Kidney epithelial cell (primary cell): ENCODE data around the gene GRID1. TPM values are rescaled to one million over a fixed set of nuclear protein-coding genes. Genes with fewer than 3 reads are reported as not detected.

ENCODE experiments used
- DNase-seq: peaks from one replicate; pipeline ENCODE4 v3.0.0-alpha.2; 2010; ENCODE audit warnings: low read depth
- H3K27me3 ChIP-seq: 2 replicates; pipeline ENCODE4 v1.6.0; 2011; ENCODE audit warnings: low read length; ENCODE audit not compliant: control insufficient read depth, insufficient read depth
- H3K36me3 ChIP-seq: 2 replicates; pipeline ENCODE4 v1.5.1; 2011; ENCODE audit warnings: low read length; ENCODE audit not compliant: control insufficient read depth, insufficient read depth
- H3K4me3 ChIP-seq: 2 replicates; pipeline ENCODE4 v1.5.1; 2011; ENCODE audit warnings: low read depth, mild to moderate bottlenecking, control low read depth, low read length
- CTCF ChIP-seq: IDR thresholded peaks from 2 replicates; pipeline ENCODE4 v1.5.1; 2011; ENCODE audit warnings: mild to moderate bottlenecking, moderate library complexity, low read length, control low read depth, inconsistent platforms; ENCODE audit not compliant: insufficient read depth, poor library complexity, severe bottlenecking
- total RNA-seq: library from RNA; depleted of rRNA; stranded (reverse); fragments of >200 nt; gene quantifications from 2 replicates; pipeline ENCODE4 v1.2.3, GENCODE V29; 2015

GRID1 gene
- total RNA-seq, 1 donor from 2014 or later, result 0.33 TPM

- H3K36me3 ChIP-seq, result no peaks in the 10 kb centered on the region
- no peak for TF ChIP-seq CTCF
- no peaks in the 10 kb centered on the region for H3K27me3 ChIP-seq
- DNase-seq, result no peak
- H3K4me3 ChIP-seq, result no peak overlapping the region
Measured at GRCh38 chr10:85826377-85826776, 540.2 kb downstream of the GRID1 start.

- no peak for TF ChIP-seq CTCF
- H3K4me3 ChIP-seq, result no peak overlapping the region
- H3K27me3 ChIP-seq, result no peaks in the 10 kb centered on the region
- DNase-seq, result no peak
- no peaks in the 10 kb centered on the region for H3K36me3 ChIP-seq
Measured at GRCh38 chr10:85811405-85811804, 555.2 kb downstream of the GRID1 start.

GRCh38 chr10:85810674-85811073 is 555.9 kb downstream of the GRID1 start:
- no peak for TF ChIP-seq CTCF
- Histone ChIP-seq H3K36me3 (no peaks in the 10 kb centered on the region), H3K27me3 (no peaks in the 10 kb centered on the region), H3K4me3 (no peak overlapping the region)
- DNase-seq, result no peak

DNA sequence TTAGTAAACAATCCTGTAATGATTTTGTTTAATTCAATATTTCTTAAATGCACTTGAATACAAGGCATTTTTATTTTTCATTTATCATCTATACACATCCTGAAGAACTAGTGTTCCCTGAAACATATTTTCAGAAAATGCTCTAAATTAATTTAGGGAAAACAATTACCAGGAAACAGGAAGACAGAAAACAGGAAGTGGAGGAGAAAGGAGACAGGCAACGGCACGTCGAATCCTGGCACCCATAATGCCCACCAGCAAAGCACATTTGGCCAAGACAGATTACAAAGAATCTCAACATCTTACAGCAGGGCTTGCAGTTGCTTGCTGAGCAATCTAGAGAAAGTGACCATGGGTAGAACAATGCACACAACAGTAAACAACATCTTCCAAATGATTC is 571.1 kb downstream of the GRID1 start:
- Histone ChIP-seq H3K4me3 (no peak overlapping the region), H3K27me3 (no peaks in the 10 kb centered on the region), H3K36me3 (no peaks in the 10 kb centered on the region)
- no peak for DNase-seq
- no peak for TF ChIP-seq CTCF

DNA sequence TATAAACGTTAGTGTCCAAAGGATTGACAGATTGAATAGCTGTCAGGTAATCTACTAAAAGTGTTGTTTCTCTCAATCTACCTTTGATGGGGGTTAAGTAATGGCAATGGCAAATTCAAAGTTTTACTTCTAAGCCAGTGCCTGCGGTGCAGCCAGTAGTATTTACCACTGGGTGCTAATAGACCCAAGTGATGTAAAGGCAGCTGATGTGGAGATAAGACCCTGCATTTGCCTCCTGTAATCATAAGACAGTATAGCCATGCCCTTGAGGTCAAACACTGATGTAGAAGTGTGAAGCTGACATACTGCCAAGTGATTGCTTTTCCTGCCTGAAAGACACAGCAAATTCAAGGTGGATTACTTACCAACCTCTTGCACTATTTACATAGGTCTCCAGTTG is 572.0 kb downstream of the GRID1 start:
- no peak for TF ChIP-seq CTCF
- no peak overlapping the region for H3K4me3 ChIP-seq
- no peaks in the 10 kb centered on the region for H3K36me3 ChIP-seq
- no peak for DNase-seq
- H3K27me3 ChIP-seq, result no peaks in the 10 kb centered on the region

GRCh38 chr10:85792533-85792858 is 574.1 kb downstream of the GRID1 start:
- DNase-seq, result no peak
- H3K36me3 ChIP-seq, result no peaks in the 10 kb centered on the region
- no peak overlapping the region for H3K4me3 ChIP-seq
- no peak for TF ChIP-seq CTCF
- H3K27me3 ChIP-seq, result no peaks in the 10 kb centered on the region
